Esophagus muscularis mucosa (tissue), 4 donors: ENCODE results near the gene PIK3CB.

Source experiments
- CTCF ChIP-seq, 3 experiments: fragments of 200-600 bp in 2 of 3; fragments of 450-650 bp in 1 of 3; sonication (generic) in 2 of 3; IDR thresholded peaks; one replicate each; pipeline ENCODE4 v1.5.1; 2017 to 2019; ENCODE audit warnings: antibody characterized with exemption in 3 of 3, mild to moderate bottlenecking in 2 of 3, moderate library complexity in 1 of 3
- EP300 ChIP-seq: sonication (generic); formaldehyde crosslinking; IDR thresholded peaks from one replicate; pipeline ENCODE4 v1.6.1; 2017; ENCODE audit warnings: antibody characterized with exemption
- POLR2A ChIP-seq: fragments of 450-650 bp; IDR thresholded peaks from one replicate; pipeline ENCODE4 v1.6.1; 2017; ENCODE audit warnings: antibody characterized with exemption, moderate library complexity, mild to moderate bottlenecking, low read depth

DNA sequence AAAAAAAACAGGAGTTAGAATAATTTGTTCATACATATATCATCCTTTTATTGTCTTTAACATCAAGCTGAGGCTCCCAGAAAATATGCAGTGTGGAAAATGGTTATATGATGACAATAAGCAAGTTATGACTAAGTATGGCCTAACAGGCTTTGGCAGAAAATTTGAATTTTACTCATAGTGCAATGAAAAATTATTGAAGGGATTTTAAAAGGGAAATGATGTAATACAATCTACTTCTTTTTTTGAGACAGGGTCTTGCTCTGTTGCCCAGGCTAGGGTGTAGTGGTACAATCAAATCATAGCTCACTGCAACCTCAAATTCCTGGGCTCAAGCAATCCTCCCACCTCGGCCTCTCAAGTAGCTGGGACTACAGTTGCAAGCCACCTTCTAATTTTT lies 147.5 kb downstream of the PIK3CB start:
- TF ChIP-seq POLR2A (no peak), CTCF (IDR thresholded peaks at IDR 0.05) (no peak), EP300 (no peak)
